ENCODE measurements around the gene ADGRG7. TPM values are rescaled to one million over a fixed set of nuclear protein-coding genes. Genes with fewer than 3 reads are reported as not detected.

The ADGRG7 gene
- total and polyA plus RNA-seq, 2 experiments from 2014 or later = 43.2 to 49.4 TPM

GRCh38 chr3:100611221-100611620 lies 1.8 kb downstream of the ADGRG7 start:
- Histone ChIP-seq H3K27me3 (no peaks in the 10 kb centered on the region), H3K27ac (no peak overlapping the region), H3K4me1 (ENCODE audit: low read depth) (no peaks in the 10 kb centered on the region), H3K9me3 (ENCODE audit: low read depth) (no peaks in the 10 kb centered on the region), H3K36me3 (peaks cover 3% of the 10 kb centered on the region), H3K4me3 (no peak overlapping the region)
- TF ChIP-seq CTCF (IDR thresholded peaks at IDR 0.05; ENCODE audit: low read depth, low read length) = no peak
- no peak for DNase-seq (ENCODE audit: low read depth in 1 of 2, low spot score in 1 of 2)

- H3K27ac ChIP-seq = no peak overlapping the region
- H3K27me3 ChIP-seq = no peaks in the 10 kb centered on the region
- no peaks in the 10 kb centered on the region for H3K9me3 ChIP-seq (ENCODE audit: low read depth)
- H3K36me3 ChIP-seq = peaks cover 3% of the 10 kb centered on the region
- DNase-seq (ENCODE audit: low read depth in 1 of 2, low spot score in 1 of 2) = no peak
- no peak for TF ChIP-seq CTCF (IDR thresholded peaks at IDR 0.05; ENCODE audit: low read depth, low read length)
- no peak overlapping the region for H3K4me3 ChIP-seq
- no peaks in the 10 kb centered on the region for H3K4me1 ChIP-seq (ENCODE audit: low read depth)
Measured at GRCh38 chr3:100613721-100614390, 4.5 kb downstream of the ADGRG7 start.

- no peak for DNase-seq (ENCODE audit: low read depth in 1 of 2, low spot score in 1 of 2)
- no peak for TF ChIP-seq CTCF (IDR thresholded peaks at IDR 0.05; ENCODE audit: low read depth, low read length)
- Histone ChIP-seq H3K4me3 (no peak overlapping the region), H3K27ac (no peak overlapping the region), H3K36me3 (peaks cover 3% of the 10 kb centered on the region), H3K4me1 (ENCODE audit: low read depth) (no peaks in the 10 kb centered on the region), H3K27me3 (no peaks in the 10 kb centered on the region), H3K9me3 (ENCODE audit: low read depth) (no peaks in the 10 kb centered on the region)
Measured at GRCh38 chr3:100614941-100615340, 5.5 kb downstream of the ADGRG7 start.

GRCh38 chr3:100615684-100616083 lies 6.3 kb downstream of the ADGRG7 start:
- TF ChIP-seq CTCF (IDR thresholded peaks at IDR 0.05; ENCODE audit: low read depth, low read length) = no peak
- peak in 1 of 2 donors; percentile 72 for DNase-seq (ENCODE audit: low read depth in 1 of 2, low spot score in 1 of 2)
- H3K36me3 ChIP-seq = peaks cover 8% of the 10 kb centered on the region

GRCh38 chr3:100621251-100621650 lies 11.8 kb downstream of the ADGRG7 start:
- H3K27me3 ChIP-seq = no peaks in the 10 kb centered on the region
- no peaks in the 10 kb centered on the region for H3K4me1 ChIP-seq (ENCODE audit: low read depth)
- H3K4me3 ChIP-seq = no peak overlapping the region
- no peaks in the 10 kb centered on the region for H3K9me3 ChIP-seq (ENCODE audit: low read depth)
- H3K27ac ChIP-seq = no peak overlapping the region
- no peak for TF ChIP-seq CTCF (IDR thresholded peaks at IDR 0.05; ENCODE audit: low read depth, low read length)
- no peak for DNase-seq (ENCODE audit: low read depth in 1 of 2, low spot score in 1 of 2)
- peaks cover 6% of the 10 kb centered on the region for H3K36me3 ChIP-seq

More at GRCh38 chr3:100615684-100616083, 6.3 kb downstream of the ADGRG7 start:
- Histone ChIP-seq H3K27me3 (no peaks in the 10 kb centered on the region), H3K4me1 (ENCODE audit: low read depth) (no peaks in the 10 kb centered on the region), H3K9me3 (ENCODE audit: low read depth) (no peaks in the 10 kb centered on the region), H3K4me3 (no peak overlapping the region), H3K27ac (peak overlapping the region; percentile 11)
